Measurements from ENCODE around the gene SLC7A7.

DNA sequence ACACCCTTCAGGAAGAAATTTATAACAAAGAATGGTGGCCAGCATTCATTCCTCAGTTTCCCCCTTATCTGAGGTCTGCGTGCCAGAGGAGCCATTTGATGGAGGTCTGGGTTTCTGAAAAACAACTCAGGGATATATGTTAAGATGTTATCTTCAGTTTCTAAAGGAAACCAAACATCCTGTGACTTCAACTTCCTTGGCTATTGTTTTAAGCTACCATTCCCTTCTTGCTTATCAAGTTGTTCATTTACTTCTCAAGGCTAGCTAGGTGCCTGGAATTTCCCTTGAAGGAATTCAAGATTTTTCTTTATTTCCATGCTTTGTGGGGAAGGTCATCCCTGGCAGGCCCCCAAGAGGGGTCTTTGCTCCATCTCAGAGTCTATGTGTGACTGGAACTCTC, 75.8 kb downstream of the SLC7A7 start:
- no peak for TF ChIP-seq POLR2AphosphoS5 (IDR thresholded peaks at IDR 0.05)
- TF ChIP-seq POLR2A (IDR thresholded peaks at IDR 0.05): no peak
- TF ChIP-seq, protein P1, sequence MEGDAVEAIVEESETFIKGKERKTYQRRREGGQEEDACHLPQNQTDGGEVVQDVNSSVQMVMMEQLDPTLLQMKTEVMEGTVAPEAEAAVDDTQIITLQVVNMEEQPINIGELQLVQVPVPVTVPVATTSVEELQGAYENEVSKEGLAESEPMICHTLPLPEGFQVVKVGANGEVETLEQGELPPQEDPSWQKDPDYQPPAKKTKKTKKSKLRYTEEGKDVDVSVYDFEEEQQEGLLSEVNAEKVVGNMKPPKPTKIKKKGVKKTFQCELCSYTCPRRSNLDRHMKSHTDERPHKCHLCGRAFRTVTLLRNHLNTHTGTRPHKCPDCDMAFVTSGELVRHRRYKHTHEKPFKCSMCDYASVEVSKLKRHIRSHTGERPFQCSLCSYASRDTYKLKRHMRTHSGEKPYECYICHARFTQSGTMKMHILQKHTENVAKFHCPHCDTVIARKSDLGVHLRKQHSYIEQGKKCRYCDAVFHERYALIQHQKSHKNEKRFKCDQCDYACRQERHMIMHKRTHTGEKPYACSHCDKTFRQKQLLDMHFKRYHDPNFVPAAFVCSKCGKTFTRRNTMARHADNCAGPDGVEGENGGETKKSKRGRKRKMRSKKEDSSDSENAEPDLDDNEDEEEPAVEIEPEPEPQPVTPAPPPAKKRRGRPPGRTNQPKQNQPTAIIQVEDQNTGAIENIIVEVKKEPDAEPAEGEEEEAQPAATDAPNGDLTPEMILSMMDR (IDR thresholded peaks at IDR 0.05): no peak

Measured in upper lobe of left lung (tissue), 4 donors.